IMR-90 (cell line): ENCODE measurements around the gene ZSWIM9.

Experiments used
- CEBPB ChIP-seq: IDR thresholded peaks from 2 replicates; pipeline ENCODE4 v1.6.1; 2012; ENCODE audit warnings: low read depth, low read length, improper control_type of control experiment
- CHD1 ChIP-seq: IDR thresholded peaks from 2 replicates; pipeline ENCODE4 v1.6.1; 2012; ENCODE audit warnings: low read depth, low read length, improper control_type of control experiment
- MAFK ChIP-seq: IDR thresholded peaks from 2 replicates; pipeline ENCODE4 v1.6.1; 2012; ENCODE audit warnings: low read depth, low read length, improper control_type of control experiment
- POLR2A ChIP-seq: IDR thresholded peaks from 2 replicates; pipeline ENCODE4 v1.6.1; 2012; ENCODE audit warnings: mild to moderate bottlenecking, low read depth, low read length
- RAD21 ChIP-seq: IDR thresholded peaks from 2 replicates; pipeline ENCODE4 v1.6.1; 2012; ENCODE audit warnings: low read length, improper control_type of control experiment
- RCOR1 ChIP-seq: IDR thresholded peaks from 2 replicates; pipeline ENCODE4 v1.6.1; 2012; ENCODE audit warnings: mild to moderate bottlenecking, low read length, improper control_type of control experiment; ENCODE audit not compliant: insufficient replicate concordance
- RFX5 ChIP-seq: IDR thresholded peaks from 2 replicates; pipeline ENCODE4 v1.8.0; 2012; ENCODE audit warnings: low read depth, mild to moderate bottlenecking, low read length, moderate library complexity
- SMC3 ChIP-seq: fragments of 150-350 bp; IDR thresholded peaks from 2 replicates; pipeline ENCODE4 v1.6.1; 2016; ENCODE audit warnings: low read depth, mild to moderate bottlenecking, antibody characterized with exemption, low read length, moderate library complexity
- TF ChIP-seq, protein P1 (sequence below): conservative IDR thresholded peaks from 2 replicates; pipeline ENCODE4 v1.5.1; 2012; ENCODE audit warnings: mild to moderate bottlenecking, low read depth, low read length, improper control_type of control experiment
- TF ChIP-seq, protein P2 (sequence below): fragments of 150-350 bp; IDR thresholded peaks from 2 replicates; pipeline ENCODE4 v1.6.1; 2017; ENCODE audit warnings: mild to moderate bottlenecking, antibody characterized with exemption, low read length, low read depth

DNA sequence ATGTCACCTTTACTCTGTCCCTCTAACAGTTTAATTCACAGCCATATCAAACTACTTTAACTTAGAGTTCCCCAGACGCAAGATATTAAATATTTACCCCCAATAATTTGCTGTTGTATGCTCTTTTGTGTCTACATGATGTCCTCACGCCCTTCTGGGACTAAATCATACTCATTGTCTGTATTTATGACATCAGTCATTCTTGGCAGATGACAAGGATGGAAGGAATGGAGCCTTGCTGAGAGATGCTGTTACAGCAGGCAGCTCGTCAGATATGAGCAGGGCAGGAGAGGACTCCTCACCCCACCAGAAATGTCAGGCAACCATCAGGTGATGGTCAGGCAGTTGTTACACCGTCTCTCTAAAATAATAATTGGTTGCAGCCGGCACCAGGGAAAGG, 43.5 kb downstream of the ZSWIM9 start:
- TF ChIP-seq RFX5 (no peak), RAD21 (no peak), POLR2A (no peak), RCOR1 (no peak), CEBPB (no peak), SMC3 (no peak), CHD1 (no peak), MAFK (no peak)
- TF ChIP-seq, protein P1, sequence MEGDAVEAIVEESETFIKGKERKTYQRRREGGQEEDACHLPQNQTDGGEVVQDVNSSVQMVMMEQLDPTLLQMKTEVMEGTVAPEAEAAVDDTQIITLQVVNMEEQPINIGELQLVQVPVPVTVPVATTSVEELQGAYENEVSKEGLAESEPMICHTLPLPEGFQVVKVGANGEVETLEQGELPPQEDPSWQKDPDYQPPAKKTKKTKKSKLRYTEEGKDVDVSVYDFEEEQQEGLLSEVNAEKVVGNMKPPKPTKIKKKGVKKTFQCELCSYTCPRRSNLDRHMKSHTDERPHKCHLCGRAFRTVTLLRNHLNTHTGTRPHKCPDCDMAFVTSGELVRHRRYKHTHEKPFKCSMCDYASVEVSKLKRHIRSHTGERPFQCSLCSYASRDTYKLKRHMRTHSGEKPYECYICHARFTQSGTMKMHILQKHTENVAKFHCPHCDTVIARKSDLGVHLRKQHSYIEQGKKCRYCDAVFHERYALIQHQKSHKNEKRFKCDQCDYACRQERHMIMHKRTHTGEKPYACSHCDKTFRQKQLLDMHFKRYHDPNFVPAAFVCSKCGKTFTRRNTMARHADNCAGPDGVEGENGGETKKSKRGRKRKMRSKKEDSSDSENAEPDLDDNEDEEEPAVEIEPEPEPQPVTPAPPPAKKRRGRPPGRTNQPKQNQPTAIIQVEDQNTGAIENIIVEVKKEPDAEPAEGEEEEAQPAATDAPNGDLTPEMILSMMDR = no peak
- TF ChIP-seq, protein P2, sequence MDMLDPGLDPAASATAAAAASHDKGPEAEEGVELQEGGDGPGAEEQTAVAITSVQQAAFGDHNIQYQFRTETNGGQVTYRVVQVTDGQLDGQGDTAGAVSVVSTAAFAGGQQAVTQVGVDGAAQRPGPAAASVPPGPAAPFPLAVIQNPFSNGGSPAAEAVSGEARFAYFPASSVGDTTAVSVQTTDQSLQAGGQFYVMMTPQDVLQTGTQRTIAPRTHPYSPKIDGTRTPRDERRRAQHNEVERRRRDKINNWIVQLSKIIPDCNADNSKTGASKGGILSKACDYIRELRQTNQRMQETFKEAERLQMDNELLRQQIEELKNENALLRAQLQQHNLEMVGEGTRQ = no peak
